Epithelial cell of prostate (primary cell): ENCODE data around the gene OR5H14.
"Not testable (repeated sequence)": the region's sequence is repeated elsewhere in the genome, so short reads cannot be mapped to it uniquely, and the experiment has no call there.

Source experiments
- DNase-seq: peaks from one replicate; pipeline ENCODE4 v3.0.0-alpha.2; 2011; ENCODE audit warnings: low read depth, low spot score
- H3K27ac ChIP-seq: fragments of 450-650 bp; 2 replicates; pipeline ENCODE4 v1.5.1; 2017; ENCODE audit warnings: mild to moderate bottlenecking

Gene OR5H14

DNA sequence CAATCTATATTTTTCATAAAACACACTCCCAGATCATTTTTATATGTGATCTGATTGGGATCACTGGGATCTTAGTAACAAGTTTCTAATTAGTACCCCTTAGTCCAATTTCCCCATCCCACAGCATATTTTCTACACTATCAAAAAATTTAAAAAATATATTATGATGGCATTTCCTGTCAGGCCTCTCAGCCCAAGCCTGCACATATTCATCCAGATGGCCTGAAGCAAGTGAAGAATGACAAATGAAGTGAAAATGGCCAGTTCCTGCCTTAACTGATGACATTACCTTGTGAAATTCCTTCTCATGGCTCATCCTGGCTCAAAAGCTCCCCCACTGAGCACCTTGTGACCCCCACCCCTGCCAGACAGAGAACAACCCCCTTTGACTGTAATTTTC lies 43.6 kb downstream of the OR5H14 start:
- not testable (repeated sequence) for DNase-seq, H3K27ac ChIP-seq

DNA sequence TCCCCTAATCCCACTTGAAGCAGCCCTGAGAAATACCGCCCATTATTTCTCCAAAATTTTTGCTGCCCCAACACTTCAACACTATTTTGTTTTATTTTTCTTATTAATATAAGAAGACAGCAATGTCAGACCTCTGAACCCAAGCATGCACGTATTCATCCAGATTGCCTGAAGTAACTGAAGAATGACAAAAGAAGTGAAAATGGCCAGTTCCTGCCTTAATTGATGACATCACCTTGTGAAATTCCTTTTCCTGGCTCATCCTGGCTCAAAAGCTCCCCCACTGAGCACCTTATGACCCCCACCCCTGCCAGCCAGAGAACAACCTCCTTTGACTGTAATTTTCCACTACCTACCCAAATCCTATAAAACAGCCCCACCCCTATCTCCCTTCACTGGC lies 49.0 kb downstream of the OR5H14 start:
- not testable (repeated sequence) for DNase-seq, H3K27ac ChIP-seq

DNA sequence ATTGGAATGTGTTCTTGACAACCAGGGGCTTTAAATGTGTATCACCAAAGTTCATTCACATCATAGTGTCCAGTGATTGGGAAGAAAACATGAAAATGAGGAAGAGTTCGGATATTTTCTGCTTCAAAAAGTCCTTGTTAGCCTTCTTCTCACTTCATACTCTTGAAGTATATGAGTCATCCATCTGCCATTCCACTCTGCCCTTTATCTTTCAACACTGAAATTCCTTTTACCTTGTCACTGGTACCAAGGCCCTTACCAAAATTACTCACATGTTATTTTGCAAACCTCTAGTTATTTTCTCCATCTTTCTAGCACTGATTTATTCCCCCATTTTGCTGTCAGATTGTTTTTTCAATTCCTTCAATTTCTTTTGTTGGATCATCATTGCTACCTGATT lies 51.7 kb downstream of the OR5H14 start:
- DNase-seq = no peak
- no peak overlapping the region for H3K27ac ChIP-seq
